Fibroblast of upper back skin (primary cell): ENCODE results near the gene FREY1.

Experiments
- DNase-seq: peaks from one replicate; pipeline ENCODE4 v3.0.0-alpha.2; 2013

Gene FREY1, protein sequence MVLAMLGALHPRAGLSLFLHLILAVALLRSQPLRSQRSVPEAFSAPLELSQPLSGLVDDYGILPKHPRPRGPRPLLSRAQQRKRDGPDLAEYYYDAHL

DNA sequence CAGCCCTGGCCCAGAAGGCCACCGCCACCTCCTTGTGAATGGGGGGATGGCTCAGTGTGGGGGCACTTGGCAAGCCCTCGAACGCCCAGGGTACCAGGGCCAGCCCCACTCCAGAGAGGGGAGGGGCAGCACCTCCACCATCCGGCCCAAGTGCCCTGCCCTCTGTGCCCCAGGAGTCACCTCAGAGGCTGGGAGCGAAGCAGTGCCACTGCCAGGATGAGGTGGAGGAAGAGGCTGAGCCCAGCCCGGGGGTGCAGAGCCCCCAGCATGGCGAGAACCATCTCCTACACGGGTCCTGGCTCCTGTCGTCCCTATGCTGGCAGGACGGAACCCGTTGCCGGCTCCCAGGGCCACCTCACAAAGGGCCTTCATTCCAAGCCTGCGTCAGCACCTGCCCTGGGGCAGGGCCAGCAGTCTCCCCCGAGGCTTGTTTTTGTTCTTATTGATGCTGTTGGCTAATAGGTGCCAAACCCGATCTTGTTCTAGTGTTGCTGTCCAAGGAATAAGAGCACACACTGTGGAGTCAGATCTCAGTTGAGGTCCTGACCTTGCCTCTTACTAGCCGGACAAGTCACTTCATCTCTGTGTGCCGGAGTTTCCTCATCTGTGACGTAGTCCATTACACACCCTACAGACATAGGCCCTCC, at the start of gene FREY1:
TSS of gene FREY1 (minus strand) at position 307 of the 647 bp plus-strand sequence. CDS start at position 281, 26 bp downstream.
- no peak for DNase-seq

DNA sequence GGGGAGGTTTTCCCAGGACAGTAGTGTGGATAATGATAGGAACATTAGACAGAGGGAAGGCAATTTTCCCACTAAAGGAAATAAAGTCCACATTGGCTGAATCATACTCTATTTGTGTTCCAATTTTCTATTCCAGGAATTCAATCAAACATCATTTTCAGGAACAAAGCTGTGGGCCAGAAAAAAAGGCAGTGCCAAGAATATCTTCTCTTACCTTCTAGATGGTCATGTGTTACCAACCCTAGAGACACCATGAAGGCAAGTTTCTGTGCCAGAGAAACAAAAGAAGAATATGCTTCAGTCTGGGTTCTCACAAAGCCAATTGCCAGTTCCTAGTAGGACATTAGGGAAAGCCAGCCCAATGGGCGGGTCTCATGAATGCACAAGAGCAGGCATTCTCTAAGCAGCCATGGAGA, 42.9 kb upstream of the FREY1 start:
- DNase-seq = no peak

- DNase-seq = no peak
Measured at GRCh38 chr11:45948356-45948755, 41.3 kb upstream of the FREY1 start.

DNA sequence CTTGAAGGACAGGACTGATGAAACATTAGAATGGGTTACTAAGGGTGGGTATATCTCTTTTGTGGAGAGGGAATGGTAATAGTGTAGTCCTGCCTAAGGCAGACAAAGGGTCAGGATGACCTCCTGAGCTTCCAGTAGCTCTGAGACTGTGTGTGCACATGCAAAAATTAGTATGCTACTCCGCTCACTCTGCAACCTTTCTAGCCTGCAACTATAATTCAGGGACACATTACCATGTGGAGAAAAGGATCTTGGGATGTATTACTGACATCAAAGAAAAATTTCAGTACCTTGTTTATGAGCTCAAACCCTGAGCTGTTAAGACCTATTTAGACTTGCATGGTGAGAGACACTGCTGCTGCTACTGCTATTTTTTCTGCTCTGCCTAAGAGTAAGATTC, 40.8 kb upstream of the FREY1 start:
- DNase-seq = no peak

- DNase-seq = no peak
Measured at GRCh38 chr11:45945397-45945999, 38.4 kb upstream of the FREY1 start.

DNA sequence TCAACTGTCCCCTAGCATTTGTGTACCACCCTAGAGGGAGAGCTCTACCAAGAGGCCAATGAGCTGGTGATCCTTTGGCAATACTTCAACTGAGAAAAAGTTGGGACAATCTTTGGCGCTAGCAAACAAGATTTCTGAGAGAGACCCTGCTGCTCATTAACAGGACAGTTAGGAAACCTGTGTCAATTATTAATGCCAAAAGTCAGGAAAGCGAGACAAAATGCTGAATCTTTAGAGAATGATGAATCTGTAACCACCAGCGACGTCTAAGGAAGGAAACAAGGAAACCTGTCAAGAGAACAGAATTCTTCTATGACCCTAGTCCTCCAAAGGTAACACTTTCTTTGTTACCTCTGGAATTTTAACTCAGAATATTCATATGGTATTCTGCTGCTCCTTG, 35.3 kb upstream of the FREY1 start:
- no peak for DNase-seq

GRCh38 chr11:45941285-45941684, 34.2 kb upstream of the FREY1 start:
- DNase-seq = no peak

DNA sequence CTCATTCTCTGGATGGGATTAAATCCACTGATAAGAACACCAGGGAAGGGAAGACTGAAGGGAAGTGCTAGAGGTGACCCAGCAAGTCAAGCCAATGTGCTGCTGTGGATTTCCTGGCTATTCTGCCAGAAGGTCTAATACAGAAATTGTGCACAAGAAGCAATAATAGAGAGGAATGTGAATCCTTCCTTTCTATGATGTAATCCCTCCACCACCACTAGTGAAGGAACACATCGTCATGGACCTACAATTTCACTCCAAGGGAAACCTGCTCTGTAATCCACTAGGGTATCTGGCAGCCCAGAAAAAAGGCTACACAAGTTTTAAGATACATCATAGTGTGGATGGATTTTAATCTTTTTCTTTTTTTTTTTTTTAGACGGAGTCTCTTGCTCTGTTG, 32.8 kb upstream of the FREY1 start:
- peak; percentile 23 for DNase-seq

DNA sequence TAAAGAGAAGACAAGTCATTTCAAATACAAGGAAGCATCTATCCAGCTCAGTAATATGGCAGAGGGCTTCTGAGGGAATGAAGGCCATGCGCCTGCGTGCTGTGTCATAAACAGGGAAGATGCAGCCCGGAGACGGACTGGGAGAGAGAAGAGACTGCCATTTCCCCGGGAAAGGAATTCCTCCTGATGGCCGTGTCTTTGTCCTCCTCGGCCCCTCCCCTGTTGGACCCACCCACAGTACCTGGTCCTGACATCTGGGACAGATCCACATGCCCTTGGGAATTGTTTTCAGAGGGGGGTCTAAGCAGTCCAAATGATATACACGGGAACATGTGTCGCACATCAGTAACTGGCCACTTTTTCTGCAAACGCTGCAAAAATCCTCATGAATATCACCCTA, 30.8 kb upstream of the FREY1 start:
- no peak for DNase-seq

DNA sequence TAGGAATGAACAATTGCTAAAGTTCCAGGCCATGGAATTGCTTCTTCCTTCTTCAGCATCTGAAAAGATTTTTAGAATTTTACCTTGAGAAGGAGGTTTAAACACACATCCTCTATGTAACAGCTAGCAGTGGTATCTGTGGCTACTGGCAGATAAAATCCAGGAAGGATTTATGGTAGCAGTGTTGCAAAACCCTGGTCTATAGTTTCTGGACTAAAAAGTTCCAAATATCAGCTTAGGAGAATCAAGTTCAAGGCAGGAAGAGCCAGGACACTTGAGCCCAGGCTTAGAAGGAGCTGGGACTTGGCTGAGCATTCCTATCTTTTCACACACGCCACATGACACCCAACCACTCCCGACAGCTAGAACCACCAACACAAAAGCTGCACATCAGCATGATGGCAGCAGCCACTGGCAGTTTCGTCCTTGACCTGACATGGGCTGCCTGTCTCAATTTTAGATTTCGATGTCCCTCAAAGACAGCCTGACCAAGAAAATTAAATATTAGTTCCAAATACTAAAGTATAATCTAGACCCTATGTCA, 29.5 kb upstream of the FREY1 start:
- DNase-seq = no peak

DNA sequence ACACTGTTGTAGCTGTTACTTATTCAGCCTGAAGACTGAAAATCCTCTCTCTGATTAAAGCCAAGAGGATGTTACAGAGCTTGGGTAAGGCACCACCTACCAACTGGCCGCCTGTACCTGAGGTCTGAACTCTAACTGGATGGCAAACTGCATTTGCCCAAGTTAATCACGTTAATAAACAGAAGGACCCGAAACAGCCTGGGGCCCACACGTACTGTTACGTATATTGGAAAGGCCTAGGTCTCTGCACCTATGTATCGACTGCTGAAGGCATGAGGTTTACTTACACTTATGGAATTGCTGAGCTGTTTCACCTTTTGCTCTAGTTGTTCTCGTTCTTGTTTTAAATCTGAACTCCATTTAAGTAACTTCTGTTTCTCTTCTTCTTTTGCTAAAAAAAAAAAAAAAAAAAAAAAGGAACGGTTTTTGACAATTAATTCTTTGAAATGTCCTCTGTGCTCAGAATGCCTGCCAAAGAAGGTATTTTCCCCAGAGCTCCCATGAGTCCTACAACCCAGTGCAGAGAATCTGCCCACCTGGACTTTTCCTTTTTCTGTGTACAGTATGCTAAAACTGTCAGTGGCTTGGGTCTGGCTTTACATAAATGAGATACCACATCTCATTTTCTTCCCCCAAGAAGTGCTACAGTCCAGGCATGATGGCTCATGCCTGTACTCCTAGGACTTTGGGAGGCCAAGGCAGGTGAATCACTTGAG, 28.4 kb upstream of the FREY1 start:
- no peak for DNase-seq

- no peak for DNase-seq
Measured at GRCh38 chr11:45934580-45935318, 27.7 kb upstream of the FREY1 start.

- DNase-seq = no peak
Measured at GRCh38 chr11:45933846-45934579, 26.9 kb upstream of the FREY1 start.

DNA sequence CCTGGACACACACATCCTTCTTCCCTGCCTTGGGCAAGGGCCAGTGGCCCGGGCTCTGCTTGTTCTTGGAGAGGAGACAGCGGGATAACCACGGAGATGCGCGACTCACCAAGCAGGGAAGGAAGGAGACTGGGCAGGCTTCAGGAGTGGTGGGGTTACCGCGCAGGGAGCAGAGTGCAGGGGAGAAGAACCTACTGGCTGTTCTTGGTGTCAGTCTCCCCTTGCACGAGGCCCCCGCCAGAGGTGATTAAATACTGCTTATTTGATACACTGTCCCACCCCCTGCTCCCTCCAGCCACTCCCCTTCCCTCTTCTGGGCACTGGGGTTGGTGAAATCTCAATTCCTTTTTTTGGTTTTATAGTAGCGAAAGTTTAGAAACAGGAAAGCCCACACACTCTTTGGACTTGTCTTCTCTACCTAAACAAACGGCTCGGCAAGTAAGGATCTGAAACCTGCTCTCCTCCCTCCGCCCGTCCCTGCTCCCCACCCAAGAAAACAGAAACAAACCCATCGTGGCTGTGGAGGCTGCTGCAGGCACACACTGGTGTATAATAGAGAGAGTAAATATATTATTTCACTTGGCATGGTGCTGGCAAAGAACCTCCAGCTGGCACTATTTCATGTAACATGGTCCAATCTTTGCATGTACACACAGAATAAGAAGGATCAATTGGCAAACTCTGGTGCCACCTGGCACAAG, 26.2 kb upstream of the FREY1 start:
- DNase-seq = peak; percentile 56

DNA sequence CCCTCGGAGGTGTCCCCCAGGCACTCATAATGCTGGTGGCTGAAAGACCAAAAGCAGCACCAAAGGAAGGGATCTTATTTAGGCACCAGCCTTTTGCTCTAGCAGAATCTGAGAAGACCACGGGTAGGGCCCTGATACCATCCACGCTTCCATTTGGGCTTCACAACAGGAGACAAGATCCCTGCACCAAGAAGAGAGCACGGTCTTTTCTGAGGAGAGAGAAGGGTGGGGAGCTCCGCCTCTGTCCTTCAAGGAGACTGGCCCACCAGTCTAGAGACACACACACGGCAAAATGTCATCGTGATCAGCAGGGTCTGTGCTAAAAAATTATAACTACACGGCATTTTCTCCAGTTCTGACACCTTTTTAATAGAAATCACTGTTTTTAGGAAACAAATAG, 25.1 kb upstream of the FREY1 start:
- DNase-seq = no peak

- no peak for DNase-seq
Measured at GRCh38 chr11:45931739-45932138, 24.7 kb upstream of the FREY1 start.

DNA sequence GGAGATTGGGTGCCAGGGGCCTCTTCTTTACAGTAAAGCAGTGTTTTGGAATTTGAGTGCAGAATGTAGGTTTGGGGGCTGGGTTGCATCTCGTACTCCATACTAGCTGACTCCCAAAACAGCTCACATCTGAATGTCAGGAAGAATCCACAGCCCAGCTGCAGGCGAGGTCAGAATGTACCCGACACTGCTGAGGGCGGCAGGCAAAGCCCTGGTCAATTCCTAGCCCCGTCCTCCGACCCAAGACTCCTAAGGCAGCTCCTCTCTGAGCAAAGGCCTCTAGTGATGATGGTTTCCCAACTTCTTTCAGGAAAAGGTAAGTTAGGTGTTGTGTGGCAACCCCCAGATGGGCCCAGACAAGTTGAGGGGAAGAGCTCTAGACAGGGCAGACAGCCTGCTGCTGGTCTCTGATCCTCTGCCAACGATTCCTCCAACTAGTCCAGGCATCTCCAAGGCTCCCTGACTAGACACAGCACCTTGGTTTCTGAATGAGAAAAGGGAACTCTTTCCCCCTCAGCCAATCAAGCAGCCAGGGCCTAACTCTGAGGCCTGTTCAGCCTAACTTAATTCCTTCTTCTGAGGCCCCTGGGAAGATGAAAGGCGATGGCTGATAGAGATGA, 24.0 kb upstream of the FREY1 start:
- no peak for DNase-seq

DNA sequence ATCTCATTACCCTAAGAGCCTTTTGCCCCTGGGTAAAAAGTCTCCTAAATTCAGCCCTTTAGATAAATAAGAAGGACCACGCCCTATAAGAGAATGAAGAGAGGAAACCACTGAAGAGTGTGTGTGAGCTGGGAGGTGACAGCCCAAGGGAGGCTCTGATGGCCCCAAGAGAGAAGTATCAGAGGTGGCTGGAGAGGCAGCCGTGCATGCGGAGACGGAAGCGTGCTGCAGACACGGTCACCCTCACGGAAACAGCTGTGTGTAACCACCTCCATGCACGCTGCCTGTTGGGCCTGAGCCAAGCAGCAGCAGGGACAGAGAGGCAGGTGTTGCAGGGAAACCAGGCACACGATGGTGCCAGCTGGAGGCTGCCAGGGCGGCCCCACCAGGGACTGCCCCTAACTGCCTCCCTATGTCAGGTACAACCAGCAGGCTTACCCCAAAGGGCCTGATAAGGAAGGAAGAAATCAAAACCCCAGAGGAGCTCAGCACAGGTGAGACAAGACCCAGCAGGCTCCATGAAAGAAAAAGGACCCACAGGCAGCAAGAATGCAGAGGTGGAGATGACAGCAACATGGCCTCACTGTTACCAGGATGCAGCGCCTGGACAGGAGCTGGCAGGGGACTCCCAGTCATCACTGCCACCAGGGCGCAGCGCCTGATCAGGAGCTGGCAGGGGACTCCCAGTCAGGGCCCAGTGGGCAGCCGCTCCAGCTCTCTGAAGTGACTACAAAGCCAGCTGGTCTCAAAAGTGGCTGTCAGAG, 23.1 kb upstream of the FREY1 start:
- DNase-seq = no peak

GRCh38 chr11:45929486-45930030, 22.5 kb upstream of the FREY1 start:
- no peak for DNase-seq
